Retinal pigment epithelial cell (primary cell): ENCODE measurements around the gene GAP43.

Experiments
- DNase-seq: peaks from one replicate; pipeline ENCODE4 v3.0.0-alpha.2; 2010; ENCODE audit warnings: low read depth
- H3K4me3 ChIP-seq: 2 replicates; pipeline ENCODE4 v1.5.1; 2011; ENCODE audit warnings: mild to moderate bottlenecking, low read length, control low read depth, moderate library complexity
- CTCF ChIP-seq: conservative IDR thresholded peaks from 2 replicates; pipeline ENCODE4 v1.5.1; 2011; ENCODE audit warnings: low read depth, low read length, control low read depth, inconsistent platforms

The GAP43 gene

GRCh38 chr3:115695090-115695489 is 71.8 kb downstream of the GAP43 start:
- H3K4me3 ChIP-seq = no peak overlapping the region
- no peak for TF ChIP-seq CTCF
- no peak for DNase-seq

GRCh38 chr3:115697263-115698053 is 74.1 kb downstream of the GAP43 start:
- no peak for TF ChIP-seq CTCF
- DNase-seq = no peak
- no peak overlapping the region for H3K4me3 ChIP-seq

- DNase-seq = no peak
- TF ChIP-seq CTCF = no peak
- H3K4me3 ChIP-seq = no peak overlapping the region
These were observed 75.7 kb downstream of the GAP43 start for GRCh38 chr3:115698851-115699591.

- TF ChIP-seq CTCF = no peak
- DNase-seq = no peak
- H3K4me3 ChIP-seq = no peak overlapping the region
These were observed 76.4 kb downstream of the GAP43 start for GRCh38 chr3:115699706-115700105.

GRCh38 chr3:115702598-115702997 is 79.3 kb downstream of the GAP43 start:
- TF ChIP-seq CTCF = no peak
- no peak overlapping the region for H3K4me3 ChIP-seq
- no peak for DNase-seq

- no peak overlapping the region for H3K4me3 ChIP-seq
- no peak for TF ChIP-seq CTCF
- no peak for DNase-seq
These were observed 81.5 kb downstream of the GAP43 start for GRCh38 chr3:115704661-115705338.
